ENCODE results near the gene TP53RK. TPM values are rescaled to one million over a fixed set of nuclear protein-coding genes. Genes with fewer than 3 reads are reported as not detected.
A peak's percentile ranks its signal among the peaks of the same experiment; 100 is the strongest.

Gene TP53RK
- total and polyA plus RNA-seq, 2 donors (not counting 1 experiment from before 2014, with no cell fraction given), result 3.1 to 22.5 TPM

DNA sequence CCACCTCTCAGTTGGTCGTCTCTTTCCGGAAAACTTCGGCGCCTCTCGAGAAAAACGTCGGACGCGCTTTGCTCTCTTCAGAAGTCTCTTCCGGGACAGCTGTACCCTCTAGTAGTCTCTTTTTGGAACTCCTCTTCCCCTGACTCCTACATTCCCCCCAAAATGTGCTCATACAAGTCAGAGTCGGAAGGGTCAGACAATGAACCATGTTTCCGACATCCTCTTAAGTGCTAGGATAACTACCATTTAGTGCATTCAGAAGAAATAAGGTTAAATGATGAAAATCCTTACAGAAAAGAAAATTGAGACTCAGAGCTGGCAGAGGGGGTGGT, 476 bp upstream of the TP53RK start:
- no peak for DNase-seq
- H2AFZ ChIP-seq (ENCODE audit: insufficient read depth, low read depth, low read length, poor library complexity, severe bottlenecking), result peak overlapping the region; percentile 96
- ChIA-PET CTCF (interaction anchor here (0.6 to 2.7 kb wide), 2 partner anchors 9 to 32 kb away, joined by 3 to 17 read pairs; no protein-coding TSS in a partner anchor), POLR2A (interaction anchor here (0.6 kb wide), 1 partner anchor 840 kb away, joined by 7 read pairs; no protein-coding TSS in a partner anchor)
- H3K4me1 ChIP-seq (ENCODE audit: control insufficient read depth in 2 of 2, insufficient read depth in 2 of 2, low read length in 2 of 2), result peaks cover 20 to 21% of the 10 kb centered on the region in 2 donors
- H4K20me1 ChIP-seq (ENCODE audit: control insufficient read depth, insufficient read depth, low read length, poor library complexity, severe bottlenecking), result peaks cover 39% of the 10 kb centered on the region
- no peaks in the 10 kb centered on the region for H3K27me3 ChIP-seq (replicated peaks in 1 of 4; ENCODE audit: control extremely low read depth in 1 of 4, control insufficient read depth in 3 of 4, insufficient read depth in 4 of 4, low read length in 3 of 4)
- peak overlapping the region; percentile 87 to 95 (median 93) for H3K4me3 ChIP-seq (ENCODE audit: control extremely low read depth in 1 of 5, extremely low read depth in 1 of 5, insufficient read depth in 1 of 5, low read depth in 2 of 5, low read length in 4 of 5)
- H3K27ac ChIP-seq (ENCODE audit: low read length in 2 of 2), result peak overlapping the region; percentile 76 to 80
- H3K79me2 ChIP-seq (ENCODE audit: control insufficient read depth, insufficient read depth, low read length), result peaks cover 45% of the 10 kb centered on the region
- Mint-ChIP-seq H3K27ac (peak overlapping the region; percentile 98), H3K27me3 (no peaks in the 10 kb centered on the region), H3K4me3 (peak overlapping the region; percentile 99), H3K9me3 (ENCODE audit: insufficient read depth) (no peaks in the 10 kb centered on the region), H3K4me1 (peaks cover 43% of the 10 kb centered on the region)
- H3K4me2 ChIP-seq (replicated peaks; ENCODE audit: low read depth, low read length, poor library complexity, severe bottlenecking), result peak overlapping the region; percentile 69
- ATAC-seq (ENCODE audit: low read depth), result no peak
- H3K9ac ChIP-seq (ENCODE audit: low read length), result peak overlapping the region; percentile 82
- no peaks in the 10 kb centered on the region for H3K9me3 ChIP-seq (ENCODE audit: control extremely low read depth in 1 of 3, control insufficient read depth in 2 of 3, insufficient read depth in 1 of 3, low read length in 2 of 3)
- WGBS (ENCODE audit: insufficient coverage), result 2% methylated on average over 10 of the region's 12 CpGs
- H3K36me3 ChIP-seq (replicated peaks in 1 of 2; ENCODE audit: control extremely low read depth in 1 of 2, control insufficient read depth in 1 of 2, extremely low read depth in 1 of 2, insufficient read depth in 2 of 2, low read length in 1 of 2), result peaks cover 8 to 22% of the 10 kb centered on the region in 2 experiments
- no peak for TF ChIP-seq EZH2 (IDR thresholded peaks at IDR 0.05; ENCODE audit: borderline replicate concordance, insufficient read depth, low read depth, low read length, poor library complexity, severe bottlenecking)
- TF ChIP-seq, protein P1, sequence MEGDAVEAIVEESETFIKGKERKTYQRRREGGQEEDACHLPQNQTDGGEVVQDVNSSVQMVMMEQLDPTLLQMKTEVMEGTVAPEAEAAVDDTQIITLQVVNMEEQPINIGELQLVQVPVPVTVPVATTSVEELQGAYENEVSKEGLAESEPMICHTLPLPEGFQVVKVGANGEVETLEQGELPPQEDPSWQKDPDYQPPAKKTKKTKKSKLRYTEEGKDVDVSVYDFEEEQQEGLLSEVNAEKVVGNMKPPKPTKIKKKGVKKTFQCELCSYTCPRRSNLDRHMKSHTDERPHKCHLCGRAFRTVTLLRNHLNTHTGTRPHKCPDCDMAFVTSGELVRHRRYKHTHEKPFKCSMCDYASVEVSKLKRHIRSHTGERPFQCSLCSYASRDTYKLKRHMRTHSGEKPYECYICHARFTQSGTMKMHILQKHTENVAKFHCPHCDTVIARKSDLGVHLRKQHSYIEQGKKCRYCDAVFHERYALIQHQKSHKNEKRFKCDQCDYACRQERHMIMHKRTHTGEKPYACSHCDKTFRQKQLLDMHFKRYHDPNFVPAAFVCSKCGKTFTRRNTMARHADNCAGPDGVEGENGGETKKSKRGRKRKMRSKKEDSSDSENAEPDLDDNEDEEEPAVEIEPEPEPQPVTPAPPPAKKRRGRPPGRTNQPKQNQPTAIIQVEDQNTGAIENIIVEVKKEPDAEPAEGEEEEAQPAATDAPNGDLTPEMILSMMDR (IDR thresholded peaks at IDR 0.05), result no peak
- intact Hi-C loops (cut with micrococcal nuclease), result loop anchor here (1.0 to 10.0 kb wide), 3 partner anchors 283 to 895 kb away; partner anchors contain the start of genes DNTTIP1, ELMO2 and WFDC3

Data from B cell (primary cell).